ENCODE measurements around the gene KLK12. TPM values are rescaled to one million over a fixed set of nuclear protein-coding genes. Genes with fewer than 3 reads are reported as not detected.

KLK12 gene
- total and polyA plus RNA-seq, 2 donors (not counting 1 experiment from before 2014, with no cell fraction given): not detected

GRCh38 chr19:51026554-51026831 lies 8.3 kb downstream of the KLK12 start, which contains the start of gene KLK11:
TSS of gene KLK11 (minus strand) at chr19:51026616. CDS start at chr19:51025631, 985 bp downstream.
- Mint-ChIP-seq H3K27me3 (peaks cover 38% of the 10 kb centered on the region), H3K9me3 (ENCODE audit: insufficient read depth) (peaks cover 3% of the 10 kb centered on the region), H3K27ac (no peak within 1 kb of the TSS), H3K4me1 (no peaks in the 10 kb centered on the region), H3K4me3 (no peak within 1 kb of the TSS)
- Histone ChIP-seq H3K79me2 (ENCODE audit: control insufficient read depth, insufficient read depth, low read length) (no peaks in the 10 kb centered on the region), H3K4me1 (ENCODE audit: control insufficient read depth in 2 of 2, insufficient read depth in 2 of 2, low read length in 2 of 2) (no peaks in the 10 kb centered on the region), H3K9ac (ENCODE audit: low read length) (no peak within 1 kb of the TSS), H3K36me3 (replicated peaks in 1 of 2; ENCODE audit: control extremely low read depth in 1 of 2, control insufficient read depth in 1 of 2, extremely low read depth in 1 of 2, insufficient read depth in 2 of 2, low read length in 1 of 2) (no peaks in the 10 kb centered on the region), H2AFZ (ENCODE audit: insufficient read depth, low read depth, low read length, poor library complexity, severe bottlenecking) (no peak within 1 kb of the TSS), H3K4me2 (replicated peaks; ENCODE audit: low read depth, low read length, poor library complexity, severe bottlenecking) (no peak within 1 kb of the TSS), H3K9me3 (ENCODE audit: control extremely low read depth in 1 of 3, control insufficient read depth in 2 of 3, insufficient read depth in 1 of 3, low read length in 2 of 3) (peaks cover 0 to 6% (median 0%) of the 10 kb centered on the region in 3 donors), H3K27me3 (replicated peaks in 1 of 4; ENCODE audit: control extremely low read depth in 1 of 4, control insufficient read depth in 3 of 4, insufficient read depth in 4 of 4, low read length in 3 of 4) (no peaks in the 10 kb centered on the region), H3K27ac (ENCODE audit: low read length in 2 of 2) (no peak within 1 kb of the TSS), H4K20me1 (ENCODE audit: control insufficient read depth, insufficient read depth, low read length, poor library complexity, severe bottlenecking) (no peaks in the 10 kb centered on the region), H3K4me3 (ENCODE audit: control extremely low read depth in 1 of 5, extremely low read depth in 1 of 5, insufficient read depth in 1 of 5, low read depth in 2 of 5, low read length in 4 of 5) (no peak within 1 kb of the TSS)
- CTCF ChIA-PET: no interaction called here
- WGBS (ENCODE audit: insufficient coverage): 87% methylated on average over 11 of the region's 11 CpGs
- TF ChIP-seq EZH2 (IDR thresholded peaks at IDR 0.05; ENCODE audit: borderline replicate concordance, insufficient read depth, low read depth, low read length, poor library complexity, severe bottlenecking): no peak
- no peak for TF ChIP-seq CTCF (IDR thresholded peaks at IDR 0.05)
- POLR2A ChIA-PET: no interaction called here
- DNase-seq: no peak
- ATAC-seq (ENCODE audit: low read depth): no peak
- intact Hi-C loops (cut with micrococcal nuclease): no loop called here

- intact Hi-C loops (cut with micrococcal nuclease): no loop called here
- CTCF ChIA-PET: no interaction called here
- WGBS (ENCODE audit: insufficient coverage): 73% methylated on average over 17 of the region's 18 CpGs
Measured at GRCh38 chr19:51025809-51026553, 8.8 kb downstream of the KLK12 start.

More at GRCh38 chr19:51025809-51026553, 8.8 kb downstream of the KLK12 start:
- no peak overlapping the region for H3K27ac ChIP-seq (ENCODE audit: low read length in 2 of 2)
- H3K4me2 ChIP-seq (replicated peaks; ENCODE audit: low read depth, low read length, poor library complexity, severe bottlenecking): no peak overlapping the region
- no peaks in the 10 kb centered on the region for H3K79me2 ChIP-seq (ENCODE audit: control insufficient read depth, insufficient read depth, low read length)
- Mint-ChIP-seq H3K27ac (no peak overlapping the region), H3K27me3 (peaks cover 33% of the 10 kb centered on the region), H3K4me3 (no peak overlapping the region), H3K9me3 (ENCODE audit: insufficient read depth) (no peaks in the 10 kb centered on the region), H3K4me1 (no peaks in the 10 kb centered on the region)
- POLR2A ChIA-PET: no interaction called here
- no peak overlapping the region for H2AFZ ChIP-seq (ENCODE audit: insufficient read depth, low read depth, low read length, poor library complexity, severe bottlenecking)
- no peaks in the 10 kb centered on the region for H3K27me3 ChIP-seq (replicated peaks in 1 of 4; ENCODE audit: control extremely low read depth in 1 of 4, control insufficient read depth in 3 of 4, insufficient read depth in 4 of 4, low read length in 3 of 4)
- no peaks in the 10 kb centered on the region for H3K4me1 ChIP-seq (ENCODE audit: control insufficient read depth in 2 of 2, insufficient read depth in 2 of 2, low read length in 2 of 2)
- no peak for ATAC-seq (ENCODE audit: low read depth)
- H4K20me1 ChIP-seq (ENCODE audit: control insufficient read depth, insufficient read depth, low read length, poor library complexity, severe bottlenecking): no peaks in the 10 kb centered on the region
- no peaks in the 10 kb centered on the region for H3K36me3 ChIP-seq (replicated peaks in 1 of 2; ENCODE audit: control extremely low read depth in 1 of 2, control insufficient read depth in 1 of 2, extremely low read depth in 1 of 2, insufficient read depth in 2 of 2, low read length in 1 of 2)
- no peak for DNase-seq
- H3K9ac ChIP-seq (ENCODE audit: low read length): no peak overlapping the region
- no peak overlapping the region for H3K4me3 ChIP-seq (ENCODE audit: control extremely low read depth in 1 of 5, extremely low read depth in 1 of 5, insufficient read depth in 1 of 5, low read depth in 2 of 5, low read length in 4 of 5)
- TF ChIP-seq CTCF (IDR thresholded peaks at IDR 0.05) (no peak), EZH2 (IDR thresholded peaks at IDR 0.05; ENCODE audit: borderline replicate concordance, insufficient read depth, low read depth, low read length, poor library complexity, severe bottlenecking) (no peak)
- peaks cover 0 to 6% (median 0%) of the 10 kb centered on the region in 3 donors for H3K9me3 ChIP-seq (ENCODE audit: control extremely low read depth in 1 of 3, control insufficient read depth in 2 of 3, insufficient read depth in 1 of 3, low read length in 2 of 3)
